Keratinocyte (primary cell): ENCODE measurements around the gene ITGB8. TPM values are rescaled to one million over a fixed set of nuclear protein-coding genes. Genes with fewer than 3 reads are reported as not detected.

Experiments used
- DNase-seq: peaks from one replicate; pipeline ENCODE4 v3.0.0-alpha.2; 2011; ENCODE audit warnings: low read depth, missing footprints, low spot score
- FAIRE-seq: peaks from 2 replicates; lab custom pipeline; 2011; peaks lifted over from hg19 to GRCh38; lab: Jason Lieb, UNC
- H2AFZ ChIP-seq: 2 replicates; pipeline ENCODE4 v1.6.0; 2012; ENCODE audit warnings: low read length, control low read depth, inconsistent platforms; ENCODE audit not compliant: control insufficient read depth
- H3K27ac ChIP-seq: 2 replicates; pipeline ENCODE4 v1.5.1; 2011; ENCODE audit warnings: low read length; ENCODE audit not compliant: control insufficient read depth, insufficient read depth
- H3K27me3 ChIP-seq: 3 replicates; pipeline ENCODE4 v1.6.0; 2011; ENCODE audit warnings: low read length; ENCODE audit not compliant: control insufficient read depth, insufficient read depth; ENCODE audit errors: extremely low read depth
- H3K36me3 ChIP-seq, 2 experiments: 2 replicates in 1 of 2; 3 replicates in 1 of 2; pipeline ENCODE4 v1.5.1; 2011; ENCODE audit warnings: low read length in 2 of 2, mild to moderate bottlenecking in 1 of 2; ENCODE audit not compliant: control insufficient read depth in 2 of 2, insufficient read depth in 2 of 2; ENCODE audit errors: extremely low read depth in 1 of 2
- H3K4me1 ChIP-seq: 3 replicates; pipeline ENCODE4 v1.5.1; 2011; ENCODE audit warnings: low read length; ENCODE audit not compliant: control insufficient read depth, insufficient read depth; ENCODE audit errors: extremely low read depth
- H3K4me2 ChIP-seq: 3 replicates; pipeline ENCODE4 v1.6.0; 2011; ENCODE audit warnings: low read depth, low read length; ENCODE audit not compliant: control insufficient read depth, insufficient read depth; ENCODE audit errors: extremely low read depth
- H3K4me3 ChIP-seq, 3 experiments: fragments of 200-600 bp in 1 of 3; sonication (generic) in 1 of 3; 2 replicates in 2 of 3; 3 replicates in 1 of 3; pipeline ENCODE4 v1.5.1; 2011 to 2016; ENCODE audit warnings: low read length in 3 of 3, mild to moderate bottlenecking in 3 of 3, control low read depth in 2 of 3, inconsistent platforms in 1 of 3, low read depth in 1 of 3, mixed read lengths in 1 of 3, mixed run types in 1 of 3, moderate library complexity in 1 of 3; ENCODE audit not compliant: control insufficient read depth in 2 of 3, insufficient read depth in 2 of 3; ENCODE audit errors: extremely low read depth in 1 of 3
- H3K79me2 ChIP-seq: 2 replicates; pipeline ENCODE4 v1.6.0; 2012; ENCODE audit warnings: low read length; ENCODE audit not compliant: control insufficient read depth, insufficient read depth
- H3K9ac ChIP-seq: 3 replicates; pipeline ENCODE4 v1.6.0; 2011; ENCODE audit warnings: low read length; ENCODE audit not compliant: control insufficient read depth, insufficient read depth; ENCODE audit errors: extremely low read depth
- H3K9me1 ChIP-seq: 3 replicates; pipeline ENCODE4 v1.6.0; 2011; ENCODE audit warnings: low read length; ENCODE audit not compliant: control insufficient read depth, insufficient read depth; ENCODE audit errors: extremely low read depth
- H3K9me3 ChIP-seq: 2 replicates; pipeline ENCODE4 v1.5.1; 2012; ENCODE audit warnings: low read depth, low read length; ENCODE audit not compliant: control insufficient read depth
- H4K20me1 ChIP-seq: 3 replicates; pipeline ENCODE4 v1.6.0; 2011; ENCODE audit warnings: low read length; ENCODE audit not compliant: control insufficient read depth, insufficient read depth; ENCODE audit errors: extremely low read depth
- CTCF ChIP-seq, 3 experiments: IDR thresholded peaks in 1 of 3; conservative IDR thresholded peaks in 1 of 3; optimal IDR thresholded peaks in 1 of 3; 2 replicates in 2 of 3; 3 replicates in 1 of 3; pipeline versions ENCODE3 to v1.5.1; 2011; ENCODE audit warnings: low read length in 3 of 3, mild to moderate bottlenecking in 3 of 3, moderate library complexity in 2 of 3, control low read depth in 1 of 3, inconsistent platforms in 1 of 3; ENCODE audit not compliant: insufficient read depth in 2 of 3; ENCODE audit errors: extremely low read depth in 1 of 3
- EZH2 ChIP-seq: IDR thresholded peaks from one replicate; pipeline ENCODE4 v1.6.1; 2012; ENCODE audit warnings: inconsistent platforms, mild to moderate bottlenecking, low read length, moderate library complexity
- dilution Hi-C: fragments of 300-500 bp; cut with MboI; formaldehyde crosslinking; loops from one replicate; pipeline ENCODE4 v1.7.0; 2020; ENCODE audit warnings: low sequenced_read_pairs; ENCODE audit not compliant: extremely low pct_ligation_motif_present
- polyA plus RNA-seq, 5 experiments: library from polyadenylated mRNA; depleted of rRNA in 3 of 5; stranded (reverse) in 3 of 5; stranded (forward) in 1 of 5; unstranded in 1 of 5; fragments of >200 nt; gene quantifications; 1 replicate in 1 of 5; 2 replicates in 3 of 5; 3 replicates in 1 of 5; pipeline versions ENCODE4 v1.2.1 to v1.2.3, GENCODE V29; 2011 to 2012; ENCODE audit warnings: missing spikeins in 2 of 5, low read depth in 1 of 5, low replicate concordance in 1 of 5

ITGB8 gene
- polyA plus RNA-seq, 1 donor (not counting 4 experiments of a cell fraction or from before 2014, with no cell fraction given) = 10.9 TPM

GRCh38 chr7:20412032-20412431 is 81.3 kb downstream of the ITGB8 start:
- DNase-seq (no peak), FAIRE-seq (no peak)
- no peaks in the 10 kb centered on the region for H3K79me2 ChIP-seq
- no peak overlapping the region for H3K27ac ChIP-seq
- dilution Hi-C loops = no loop called here
- no peaks in the 10 kb centered on the region for H3K9me3 ChIP-seq
- H3K9ac ChIP-seq = no peak overlapping the region
- H3K4me1 ChIP-seq = peaks cover 15% of the 10 kb centered on the region
- no peaks in the 10 kb centered on the region for H3K9me1 ChIP-seq
- TF ChIP-seq EZH2 = no peak
- no peak overlapping the region for H2AFZ ChIP-seq
- H3K36me3 ChIP-seq = peaks cover 1 to 4% of the 10 kb centered on the region in 2 experiments
- no peak overlapping the region for H3K4me2 ChIP-seq
- H3K27me3 ChIP-seq = no peaks in the 10 kb centered on the region
- no peaks in the 10 kb centered on the region for H4K20me1 ChIP-seq
- no peak overlapping the region for H3K4me3 ChIP-seq

- Histone ChIP-seq H4K20me1 (no peaks in the 10 kb centered on the region), H3K27ac (no peak overlapping the region), H3K4me2 (no peak overlapping the region), H3K27me3 (no peaks in the 10 kb centered on the region), H3K9me3 (no peaks in the 10 kb centered on the region), H3K36me3 (no peaks in the 10 kb centered on the region), H3K4me3 (no peak overlapping the region), H3K9me1 (no peaks in the 10 kb centered on the region), H3K79me2 (no peaks in the 10 kb centered on the region), H3K9ac (no peak overlapping the region), H2AFZ (no peak overlapping the region), H3K4me1 (no peaks in the 10 kb centered on the region)
- TF ChIP-seq CTCF (optimal IDR thresholded peaks at IDR 0.05 in 1 of 3, IDR thresholded peaks at IDR 0.05 in 1 of 3, conservative IDR thresholded peaks at IDR 0.05 in 1 of 3; ENCODE audit: extremely low read depth in 1 of 3, insufficient read depth in 2 of 3, low read length in 3 of 3) (no peak), EZH2 (no peak)
- dilution Hi-C loops = no loop called here
- FAIRE-seq (no peak), DNase-seq (no peak)
Measured at GRCh38 chr7:20417260-20417659, 86.6 kb downstream of the ITGB8 start.
